Nephron progenitor cell (in vitro differentiated cells): ENCODE measurements around the gene TCEA3.

Experiments
- DNase-seq: peaks from one replicate; pipeline ENCODE4 v3.0.0; 2021
- H3K27ac Mint-ChIP-seq: 2 replicates; pipeline ENCODE4 v1.8.0; 2021; ENCODE audit warnings: mild to moderate bottlenecking, moderate library complexity, mixed read lengths
- H3K27me3 Mint-ChIP-seq: 2 replicates; pipeline ENCODE4 v1.8.0; 2021; ENCODE audit warnings: mild to moderate bottlenecking, low read depth, mixed read lengths; ENCODE audit not compliant: poor library complexity
- H3K36me3 Mint-ChIP-seq: 2 replicates; pipeline ENCODE4 v1.8.0; 2021; ENCODE audit warnings: low read depth, mixed read lengths
- H3K4me1 Mint-ChIP-seq: 2 replicates; pipeline ENCODE4 v1.8.0; 2021; ENCODE audit warnings: mixed read lengths
- H3K4me3 Mint-ChIP-seq: 2 replicates; pipeline ENCODE4 v1.8.0; 2021; ENCODE audit warnings: mild to moderate bottlenecking, moderate library complexity, mixed read lengths
- H3K9me3 Mint-ChIP-seq: 2 replicates; pipeline ENCODE4 v1.8.0; 2021; ENCODE audit warnings: mild to moderate bottlenecking, moderate library complexity, mixed read lengths
- CTCF ChIP-seq: fragments of 200-600 bp; sonication (generic); IDR thresholded peaks from 2 replicates; pipeline ENCODE4 v1.5.0; 2021; ENCODE audit warnings: antibody characterized with exemption

The TCEA3 gene

GRCh38 chr1:23402286-23403037 is 22.1 kb downstream of the TCEA3 start:
- Mint-ChIP-seq H3K27ac (peak overlapping the region; percentile 48), H3K27me3 (peaks cover 2% of the 10 kb centered on the region), H3K4me3 (no peak overlapping the region), H3K36me3 (no peaks in the 10 kb centered on the region), H3K9me3 (no peaks in the 10 kb centered on the region), H3K4me1 (peaks cover 22% of the 10 kb centered on the region)
- DNase-seq, result no peak
- TF ChIP-seq CTCF, result no peak

- H3K9me3 Mint-ChIP-seq, result no peaks in the 10 kb centered on the region
- H3K27me3 Mint-ChIP-seq, result peaks cover 2% of the 10 kb centered on the region
- no peak for DNase-seq
- no peak overlapping the region for H3K4me3 Mint-ChIP-seq
- H3K36me3 Mint-ChIP-seq, result no peaks in the 10 kb centered on the region
- peaks cover 22% of the 10 kb centered on the region for H3K4me1 Mint-ChIP-seq
- no peak overlapping the region for H3K27ac Mint-ChIP-seq
- TF ChIP-seq CTCF, result no peak
These were observed 23.2 kb downstream of the TCEA3 start for GRCh38 chr1:23401313-23401712.

- Mint-ChIP-seq H3K27me3 (peaks cover 2% of the 10 kb centered on the region), H3K27ac (no peak overlapping the region), H3K4me1 (peaks cover 22% of the 10 kb centered on the region), H3K4me3 (no peak overlapping the region), H3K9me3 (no peaks in the 10 kb centered on the region), H3K36me3 (no peaks in the 10 kb centered on the region)
- no peak for TF ChIP-seq CTCF
- DNase-seq, result no peak
These were observed 24.0 kb downstream of the TCEA3 start for GRCh38 chr1:23400324-23401114.

GRCh38 chr1:23399229-23399628 is 25.3 kb downstream of the TCEA3 start:
- peaks cover 32% of the 10 kb centered on the region for H3K4me1 Mint-ChIP-seq
- TF ChIP-seq CTCF, result no peak
- H3K4me3 Mint-ChIP-seq, result no peak overlapping the region
- DNase-seq, result no peak
- no peaks in the 10 kb centered on the region for H3K9me3 Mint-ChIP-seq
- H3K27me3 Mint-ChIP-seq, result peaks cover 4% of the 10 kb centered on the region
- no peaks in the 10 kb centered on the region for H3K36me3 Mint-ChIP-seq
- H3K27ac Mint-ChIP-seq, result no peak overlapping the region

GRCh38 chr1:23397908-23398307 is 26.6 kb downstream of the TCEA3 start:
- H3K4me1 Mint-ChIP-seq, result peaks cover 22% of the 10 kb centered on the region
- no peaks in the 10 kb centered on the region for H3K36me3 Mint-ChIP-seq
- no peaks in the 10 kb centered on the region for H3K9me3 Mint-ChIP-seq

More at GRCh38 chr1:23397908-23398307, 26.6 kb downstream of the TCEA3 start:
- no peak overlapping the region for H3K4me3 Mint-ChIP-seq
- no peak for DNase-seq
- no peak overlapping the region for H3K27ac Mint-ChIP-seq
- TF ChIP-seq CTCF, result no peak
- peaks cover 5% of the 10 kb centered on the region for H3K27me3 Mint-ChIP-seq
